Small intestine (tissue), 7 donors: ENCODE results near the gene ACKR3. TPM values are rescaled to one million over a fixed set of nuclear protein-coding genes. Genes with fewer than 3 reads are reported as not detected.

Experiments
- DNase-seq, 2 donors: peaks; one replicate each; pipeline versions ENCODE4 v3.0.0 to v3.0.0-alpha.2; 2013
- FAIRE-seq: peaks from 2 replicates; lab custom pipeline; 2012; peaks lifted over from hg19 to GRCh38; lab: Jason Lieb, UNC
- H3K27ac ChIP-seq, 3 donors: one replicate each; pipeline ENCODE4 v1.5.1; 2013; ENCODE audit warnings: low read length in 2 of 3, mild to moderate bottlenecking in 2 of 3, control low read depth in 1 of 3, inconsistent platforms in 1 of 3, low read depth in 1 of 3, moderate library complexity in 1 of 3
- H3K27me3 ChIP-seq, 3 donors: one replicate each; pipeline ENCODE4 v1.6.1; 2013; ENCODE audit warnings: low read length in 3 of 3, inconsistent platforms in 1 of 3; ENCODE audit not compliant: control insufficient read depth in 3 of 3, insufficient read depth in 3 of 3
- H3K36me3 ChIP-seq, 3 donors: one replicate each; pipeline ENCODE4 v1.6.1; 2013; ENCODE audit warnings: low read length in 3 of 3, inconsistent platforms in 1 of 3, low read depth in 1 of 3, mild to moderate bottlenecking in 1 of 3, moderate library complexity in 1 of 3; ENCODE audit not compliant: control insufficient read depth in 3 of 3, insufficient read depth in 2 of 3
- H3K4me1 ChIP-seq, 3 donors: one replicate each; pipeline ENCODE4 v1.6.1; 2013; ENCODE audit warnings: low read length in 2 of 3, inconsistent platforms in 1 of 3, low read depth in 1 of 3, mild to moderate bottlenecking in 1 of 3, moderate library complexity in 1 of 3; ENCODE audit not compliant: control insufficient read depth in 3 of 3, insufficient read depth in 2 of 3
- H3K4me3 ChIP-seq, 3 donors: one replicate each; pipeline ENCODE4 v1.5.1; 2013; ENCODE audit warnings: low read length in 3 of 3, control low read depth in 1 of 3, inconsistent platforms in 1 of 3, low read depth in 1 of 3, mild to moderate bottlenecking in 1 of 3, moderate library complexity in 1 of 3
- H3K9me3 ChIP-seq, 2 donors: one replicate each; pipeline ENCODE4 v1.6.1; 2013; ENCODE audit warnings: low read depth in 1 of 2, low read length in 1 of 2; ENCODE audit not compliant: control insufficient read depth in 2 of 2, insufficient read depth in 1 of 2
- WGBS, 3 donors: extraction: QIAGEN DNeasy Blood & Tissue Kit; methylation state at CpG; one replicate each; pipeline ENCODE4 v1.1.7; 2013; 5-methylcytosine and 5-hydroxymethylcytosine counted together
- polyA plus RNA-seq, 4 donors: library from polyadenylated mRNA; stranded (reverse) in 3 of 4; unstranded in 1 of 4; fragments of 200-250 nt in 3 of 4; fragments of 120-200 nt in 1 of 4; gene quantifications; one replicate each; pipeline versions ENCODE4 v1.2.1 to v1.2.3, GENCODE V29; 2013
- donor health status: healthy with polysubstance abuse.
- donor health status: control.
- donor health status: control.
- donor health status: Bipolar disorder and iron deficiency.
- donor health status: healthy.

Gene ACKR3
- polyA plus RNA-seq, 4 donors = 3.8 to 101 (median 24.3) TPM

DNA sequence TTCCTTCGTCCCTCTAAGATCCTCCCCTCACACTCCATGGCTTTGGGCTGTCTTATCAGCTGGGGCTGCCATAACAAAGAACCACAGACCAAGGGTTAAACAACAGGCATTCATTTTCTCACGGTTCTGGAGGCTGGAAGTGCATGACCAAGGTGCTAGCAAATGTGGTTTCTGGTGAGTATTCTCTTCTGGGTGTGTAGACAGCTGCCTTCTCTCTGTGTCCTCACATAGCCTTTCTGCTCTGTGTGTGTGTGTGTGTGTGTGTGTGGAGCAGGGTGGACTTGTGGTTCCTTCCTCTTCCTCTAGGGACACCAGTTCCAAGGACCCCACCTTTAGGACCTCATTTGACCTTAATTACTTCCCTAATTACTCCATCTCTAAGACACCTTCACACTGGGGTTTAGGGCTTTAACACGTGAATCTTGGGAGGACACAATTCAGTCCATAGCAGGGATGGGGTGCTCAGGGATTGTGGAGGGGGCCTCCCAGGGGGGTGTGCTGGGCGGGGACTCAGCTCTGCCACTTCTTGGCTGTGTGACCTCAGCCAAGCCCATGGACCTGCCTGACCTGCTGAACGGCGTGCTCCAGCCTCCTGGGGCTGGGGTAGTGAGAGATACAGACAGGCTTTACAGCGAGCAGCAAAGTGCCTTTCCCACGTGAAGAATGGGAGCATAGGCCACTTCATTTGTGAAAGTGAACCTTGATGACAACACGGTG lies 38.0 kb downstream of the ACKR3 start:
- H3K4me1 ChIP-seq = peaks cover 0 to 4% (median 0%) of the 10 kb centered on the region in 3 donors
- no peaks in the 10 kb centered on the region for H3K36me3 ChIP-seq
- DNase-seq = peak in 1 of 2 donors; percentile 26
- FAIRE-seq = no peak
- no peak overlapping the region for H3K4me3 ChIP-seq
- H3K27ac ChIP-seq = no peak overlapping the region
- 33 to 60% (median 36%) methylated on average over 9 of the region's 9 CpGs for WGBS, 3 donors
- H3K27me3 ChIP-seq = no peaks in the 10 kb centered on the region
- no peaks in the 10 kb centered on the region for H3K9me3 ChIP-seq

- Histone ChIP-seq H3K27me3 (no peaks in the 10 kb centered on the region), H3K4me3 (no peak overlapping the region), H3K27ac (no peak overlapping the region), H3K4me1 (peaks cover 0 to 4% (median 0%) of the 10 kb centered on the region in 3 donors), H3K36me3 (no peaks in the 10 kb centered on the region), H3K9me3 (no peaks in the 10 kb centered on the region)
- FAIRE-seq (no peak), DNase-seq (no peak)
- WGBS, 3 donors = 83 to 93% (median 92%) methylated on average over 3 of the region's 3 CpGs
Measured at GRCh38 chr2:236608188-236608525, 38.5 kb downstream of the ACKR3 start.

DNA sequence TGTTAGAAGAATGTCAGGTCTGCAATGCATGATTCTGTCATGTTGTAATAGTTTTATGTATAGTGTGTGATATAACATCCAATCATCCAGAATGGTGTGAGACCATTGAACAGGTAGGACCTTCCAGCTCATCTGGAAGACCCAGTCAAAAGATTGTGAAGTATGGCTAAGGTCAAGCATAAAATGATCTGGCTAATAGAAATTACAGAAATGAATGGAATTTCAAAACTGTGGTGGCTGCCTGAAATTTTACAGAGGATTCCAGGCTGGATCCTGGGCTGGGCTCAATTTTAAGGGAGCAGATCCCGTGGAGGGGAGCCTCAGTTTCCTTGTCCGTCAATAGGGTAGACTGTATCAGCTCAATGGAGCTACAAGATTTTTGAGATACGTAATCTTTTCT lies 39.1 kb downstream of the ACKR3 start:
- FAIRE-seq = no peak
- WGBS, 3 donors = 91 to 92% (median 92%) methylated on average over 3 of the region's 3 CpGs

DNA sequence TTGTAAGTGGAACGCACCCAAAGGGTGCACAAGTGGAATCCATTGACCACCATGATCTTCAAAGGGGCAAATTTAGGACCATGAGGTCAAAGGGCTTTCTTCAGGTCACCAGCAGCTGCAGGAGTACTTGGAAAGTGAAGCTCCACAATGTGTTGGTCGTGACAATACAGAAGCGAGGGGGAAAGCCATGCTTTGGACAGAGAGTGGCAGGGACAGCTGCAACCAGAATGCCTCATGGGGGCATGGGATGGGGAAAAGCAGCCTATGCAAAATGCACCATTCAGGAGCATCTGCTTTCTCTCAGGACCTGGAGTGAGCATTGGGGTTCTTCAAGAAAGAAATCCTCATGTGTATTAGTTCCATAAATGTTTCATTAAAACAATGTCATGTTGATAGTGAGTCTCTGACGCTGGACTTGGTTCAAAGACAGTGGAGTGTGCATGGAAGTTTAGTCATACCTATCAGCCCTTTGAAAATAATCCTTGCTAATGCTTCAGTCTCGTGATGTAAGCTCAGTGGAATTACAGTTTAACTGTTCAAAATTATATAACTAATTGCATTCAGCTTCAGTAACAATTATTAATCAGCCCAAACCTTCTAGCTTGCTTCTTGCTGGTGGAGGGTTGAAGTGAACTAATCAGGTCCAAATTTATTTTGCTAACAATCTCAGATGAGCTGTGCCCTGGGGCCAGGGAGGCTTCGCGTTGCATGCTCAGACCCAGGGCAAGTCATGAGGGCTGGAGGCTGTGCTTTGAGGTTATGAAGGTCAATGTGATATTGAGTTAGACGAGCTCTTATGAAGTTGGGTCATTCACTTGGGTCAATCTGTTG lies 41.6 kb downstream of the ACKR3 start:
- Histone ChIP-seq H3K27ac (no peak overlapping the region), H3K4me1 (peaks cover 0 to 4% (median 0%) of the 10 kb centered on the region in 3 donors), H3K27me3 (no peaks in the 10 kb centered on the region), H3K4me3 (no peak overlapping the region), H3K36me3 (no peaks in the 10 kb centered on the region), H3K9me3 (no peaks in the 10 kb centered on the region)
- WGBS, 3 donors = 71 to 84% (median 75%) methylated on average over 8 of the region's 8 CpGs
- no peak for FAIRE-seq
- DNase-seq = no peak

More for the DNA sequence above, 39.1 kb downstream of the ACKR3 start:
- no peaks in the 10 kb centered on the region for H3K36me3 ChIP-seq
- no peak overlapping the region for H3K4me3 ChIP-seq
- H3K4me1 ChIP-seq = peaks cover 0 to 4% (median 0%) of the 10 kb centered on the region in 3 donors
- no peak for DNase-seq
- no peaks in the 10 kb centered on the region for H3K27me3 ChIP-seq
- no peak overlapping the region for H3K27ac ChIP-seq
- no peaks in the 10 kb centered on the region for H3K9me3 ChIP-seq

DNA sequence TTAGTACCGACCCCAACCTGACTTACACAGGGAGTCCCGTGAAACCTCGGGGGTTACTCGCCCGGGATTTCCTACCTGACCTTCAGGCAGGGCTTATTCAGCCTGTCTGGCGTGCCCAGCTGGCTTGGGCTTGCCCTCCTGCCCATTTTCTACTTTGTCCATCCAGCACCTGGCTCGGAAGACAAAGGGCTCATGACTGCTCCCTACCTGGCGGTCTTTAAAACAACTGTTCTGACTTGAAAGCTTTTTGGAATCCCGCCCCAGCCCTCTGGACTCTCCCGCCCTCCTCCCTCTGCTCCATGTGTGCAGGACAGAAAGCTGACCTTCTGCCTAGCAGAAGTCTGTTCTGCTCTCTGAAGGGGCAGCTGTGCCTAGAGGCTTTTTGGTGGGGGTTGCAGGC lies 43.1 kb downstream of the ACKR3 start:
- H3K9me3 ChIP-seq = no peaks in the 10 kb centered on the region
- H3K27me3 ChIP-seq = no peaks in the 10 kb centered on the region
- H3K36me3 ChIP-seq = no peaks in the 10 kb centered on the region
- H3K4me1 ChIP-seq = peaks cover 0 to 2% (median 0%) of the 10 kb centered on the region in 3 donors
- no peak overlapping the region for H3K27ac ChIP-seq
- H3K4me3 ChIP-seq = no peak overlapping the region
- WGBS, 3 donors = 64 to 85% (median 70%) methylated on average over 10 of the region's 10 CpGs
- FAIRE-seq = no peak
- DNase-seq = no peak

DNA sequence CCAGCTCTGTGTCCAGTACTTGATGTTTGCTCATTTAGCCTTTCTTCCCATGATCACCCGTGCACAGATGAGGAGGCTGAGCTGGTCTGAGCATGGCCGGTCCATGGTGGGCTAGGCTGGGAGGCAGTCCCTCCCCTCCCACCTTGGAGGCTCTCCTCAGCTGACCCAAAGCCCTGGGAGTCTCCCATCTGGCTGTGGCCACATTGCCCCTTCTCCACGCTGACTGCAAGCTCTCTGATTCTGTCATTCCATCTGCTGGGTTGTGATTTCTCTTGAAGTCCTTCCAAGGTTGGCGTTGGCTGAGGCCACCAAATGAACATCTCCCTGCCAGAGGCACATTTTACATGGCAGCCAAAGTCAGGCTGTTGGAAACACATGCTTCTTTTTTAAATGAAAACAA lies 44.0 kb downstream of the ACKR3 start:
- Histone ChIP-seq H3K27me3 (peaks cover 0 to 3% (median 0%) of the 10 kb centered on the region in 3 donors), H3K9me3 (no peaks in the 10 kb centered on the region), H3K4me3 (no peak overlapping the region), H3K4me1 (no peaks in the 10 kb centered on the region), H3K27ac (no peak overlapping the region), H3K36me3 (no peaks in the 10 kb centered on the region)
- no peak for DNase-seq
- FAIRE-seq = no peak
- 84 to 94% (median 85%) methylated on average over 4 of the region's 4 CpGs for WGBS, 3 donors

- no peak for DNase-seq
- peaks cover 0 to 3% (median 0%) of the 10 kb centered on the region in 3 donors for H3K27me3 ChIP-seq
- no peaks in the 10 kb centered on the region for H3K36me3 ChIP-seq
- no peaks in the 10 kb centered on the region for H3K9me3 ChIP-seq
- H3K27ac ChIP-seq = no peak overlapping the region
- no peak overlapping the region for H3K4me3 ChIP-seq
- FAIRE-seq = no peak
- H3K4me1 ChIP-seq = no peaks in the 10 kb centered on the region
- 73 to 85% (median 76%) methylated on average over 5 of the region's 5 CpGs for WGBS, 3 donors
Measured at GRCh38 chr2:236614551-236614950, 44.9 kb downstream of the ACKR3 start.

DNA sequence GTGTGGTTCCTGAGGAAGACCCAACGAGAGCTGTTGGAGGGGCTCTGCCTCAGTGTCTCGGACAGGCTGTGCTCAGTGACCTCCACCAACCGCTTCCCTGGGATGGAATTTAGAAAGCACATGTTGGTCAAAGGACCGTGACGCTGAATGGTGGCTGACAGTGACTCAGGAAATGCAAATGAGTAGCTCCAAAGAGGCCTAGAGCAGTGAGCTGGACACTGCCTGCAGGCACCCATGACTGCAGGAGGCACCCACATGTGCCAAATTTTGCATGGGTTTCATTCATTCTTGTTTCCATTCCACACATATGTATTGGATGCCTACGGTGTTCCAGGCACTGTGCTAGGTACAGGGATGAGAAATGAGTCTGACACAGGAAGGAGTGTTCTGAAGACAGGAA lies 46.4 kb downstream of the ACKR3 start:
- Histone ChIP-seq H3K27ac (no peak overlapping the region), H3K4me1 (no peaks in the 10 kb centered on the region), H3K4me3 (no peak overlapping the region), H3K9me3 (no peaks in the 10 kb centered on the region), H3K36me3 (no peaks in the 10 kb centered on the region), H3K27me3 (peaks cover 0 to 6% (median 0%) of the 10 kb centered on the region in 3 donors)
- DNase-seq (no peak), FAIRE-seq (no peak)
- 88 to 96% (median 89%) methylated on average over 6 of the region's 6 CpGs for WGBS, 3 donors
